OCI-LY3 (cell line): Measurements from ENCODE around the gene PLEKHA7.

Experiments
- CTCF ChIP-seq: fragments of 200-600, 300-600 bp; sonication (generic); IDR thresholded peaks from 2 replicates; pipeline ENCODE4 v1.5.1; 2014; ENCODE audit warnings: antibody characterized with exemption, low read length, low read depth
- EZH2phosphoT487 ChIP-seq: fragments of 200-600 bp; shearing (Covaris generic); IDR thresholded peaks from 2 replicates; pipeline ENCODE4 v1.6.1; 2018; ENCODE audit warnings: antibody characterized with exemption, mixed run types, low read depth

DNA sequence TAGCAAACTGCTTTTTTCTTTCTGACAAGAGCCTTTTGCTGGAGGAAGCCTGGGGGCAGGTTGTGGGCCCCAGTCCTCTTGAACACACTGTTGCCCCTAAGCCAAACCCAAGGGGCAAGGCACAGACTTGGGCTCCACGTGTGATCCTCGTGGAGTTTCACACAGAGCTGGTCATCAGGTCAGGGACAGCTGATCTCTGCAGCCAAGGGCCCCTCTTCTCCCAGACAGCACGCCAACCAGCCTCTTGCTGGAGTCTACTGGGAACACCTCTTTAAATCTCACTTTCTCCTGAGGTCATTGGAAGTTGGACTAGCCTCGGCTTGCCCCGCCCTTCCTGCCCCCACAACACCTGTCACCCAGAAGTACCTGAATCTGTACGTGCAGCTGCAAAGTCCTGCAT, 235.9 kb downstream of the PLEKHA7 start:
- TF ChIP-seq CTCF (no peak), EZH2phosphoT487 (no peak)
